Neuronal stem cell (in vitro differentiated cells): ENCODE data around the gene SLC7A11.

Experiments
- DNase-seq: peaks from one replicate; pipeline ENCODE4 v3.0.0-alpha.2; 2013; ENCODE audit warnings: low spot score
- H2AFZ ChIP-seq: one replicate; pipeline ENCODE4 v1.6.1; 2013; ENCODE audit warnings: mild to moderate bottlenecking, low read length, inconsistent platforms
- H2AK5ac ChIP-seq: 2 replicates; pipeline ENCODE4 v1.6.1; 2013; ENCODE audit warnings: low read depth, mild to moderate bottlenecking, inconsistent platforms, low read length, moderate library complexity, mixed read lengths
- H2BK120ac ChIP-seq: 2 replicates; pipeline ENCODE4 v1.6.1; 2013; ENCODE audit warnings: low read depth, mild to moderate bottlenecking, inconsistent platforms, low read length, moderate library complexity, mixed read lengths
- H2BK12ac ChIP-seq: one replicate; pipeline ENCODE4 v1.6.1; 2013; ENCODE audit warnings: low read length, inconsistent platforms
- H2BK15ac ChIP-seq: 2 replicates; pipeline ENCODE4 v1.6.1; 2013; ENCODE audit warnings: mild to moderate bottlenecking, low read length, inconsistent platforms, mixed read lengths
- H2BK5ac ChIP-seq: one replicate; pipeline ENCODE4 v1.6.1; 2013; ENCODE audit warnings: inconsistent platforms, mild to moderate bottlenecking, low read length, moderate library complexity
- H3K14ac ChIP-seq: one replicate; pipeline ENCODE4 v1.6.1; 2013; ENCODE audit warnings: low read length, inconsistent platforms
- H3K18ac ChIP-seq: 2 replicates; pipeline ENCODE4 v1.6.1; 2013; ENCODE audit warnings: low read length, inconsistent platforms
- H3K23ac ChIP-seq: 2 replicates; pipeline ENCODE4 v1.6.1; 2013; ENCODE audit warnings: low read depth, mild to moderate bottlenecking, mixed read lengths, low read length, inconsistent platforms; ENCODE audit not compliant: poor library complexity
- H3K27ac ChIP-seq: replicated peaks from 3 replicates; pipeline ENCODE4 v1.5.1; 2013; ENCODE audit warnings: low read length, inconsistent platforms
- H3K27me3 ChIP-seq, 3 experiments: 2 replicates each; pipeline ENCODE4 v1.6.1; 2013; ENCODE audit warnings: low read length in 3 of 3, mild to moderate bottlenecking in 2 of 3, inconsistent platforms in 1 of 3, low read depth in 1 of 3, mixed read lengths in 1 of 3, moderate library complexity in 1 of 3; ENCODE audit not compliant: control insufficient read depth in 3 of 3, insufficient read depth in 3 of 3
- H3K36me3 ChIP-seq, 2 donors: replicated peaks in 1 of 2; 2 replicates each; pipeline ENCODE4 v1.6.1; 2013; ENCODE audit warnings: low read length in 2 of 2; ENCODE audit not compliant: control insufficient read depth in 2 of 2, insufficient read depth in 2 of 2
- H3K4ac ChIP-seq: 2 replicates; pipeline ENCODE4 v1.6.1; 2013; ENCODE audit warnings: inconsistent platforms, mild to moderate bottlenecking, low read length, moderate library complexity
- H3K4me1 ChIP-seq, 2 donors: 1 replicate in 1 of 2; 2 replicates in 1 of 2; pipeline ENCODE4 v1.6.1; 2013; ENCODE audit warnings: low read length in 2 of 2, low read depth in 1 of 2; ENCODE audit not compliant: control insufficient read depth in 2 of 2, insufficient read depth in 1 of 2
- H3K4me2 ChIP-seq: one replicate; pipeline ENCODE4 v1.6.1; 2013; ENCODE audit warnings: mild to moderate bottlenecking, low read length, inconsistent platforms; ENCODE audit not compliant: insufficient read depth, poor library complexity, severe bottlenecking
- H3K4me3 ChIP-seq, 2 donors: 2 replicates each; pipeline ENCODE4 v1.5.1; 2013; ENCODE audit warnings: low read length in 2 of 2, mild to moderate bottlenecking in 2 of 2, inconsistent platforms in 1 of 2, moderate library complexity in 1 of 2
- H3K79me1 ChIP-seq: one replicate; pipeline ENCODE4 v1.6.1; 2013; ENCODE audit warnings: low read depth, mild to moderate bottlenecking, inconsistent platforms, low read length, moderate library complexity
- H3K9ac ChIP-seq: one replicate; pipeline ENCODE4 v1.6.1; 2013; ENCODE audit warnings: mild to moderate bottlenecking, low read depth, low read length, inconsistent platforms; ENCODE audit not compliant: poor library complexity
- H3K9me3 ChIP-seq, 2 donors: replicated peaks in 1 of 2; 2 replicates each; pipeline versions ENCODE3 to v1.6.1; 2013; ENCODE audit warnings: low read length in 2 of 2, mild to moderate bottlenecking in 2 of 2, inconsistent platforms in 1 of 2, low read depth in 1 of 2, mixed read lengths in 1 of 2, moderate library complexity in 1 of 2; ENCODE audit not compliant: control insufficient read depth in 2 of 2, insufficient read depth in 1 of 2
- H4K8ac ChIP-seq: one replicate; pipeline ENCODE4 v1.6.1; 2013; ENCODE audit warnings: low read depth, mild to moderate bottlenecking, inconsistent platforms, low read length, moderate library complexity
- H4K91ac ChIP-seq: one replicate; pipeline ENCODE4 v1.6.1; 2013; ENCODE audit warnings: low read length, low read depth, mild to moderate bottlenecking, inconsistent platforms; ENCODE audit not compliant: poor library complexity
- WGBS, 2 donors: extraction: QIAGEN DNeasy Blood & Tissue Kit; methylation state at CpG; one replicate each; pipeline ENCODE4 v1.1.7; 2013; ENCODE audit warnings: missing lambda C conversion rate in 2 of 2, mixed read lengths in 1 of 2; ENCODE audit not compliant: insufficient read length in 2 of 2, insufficient replicate concordance in 1 of 2; ENCODE audit errors: extremely low coverage in 2 of 2; 5-methylcytosine and 5-hydroxymethylcytosine counted together

SLC7A11 gene

DNA sequence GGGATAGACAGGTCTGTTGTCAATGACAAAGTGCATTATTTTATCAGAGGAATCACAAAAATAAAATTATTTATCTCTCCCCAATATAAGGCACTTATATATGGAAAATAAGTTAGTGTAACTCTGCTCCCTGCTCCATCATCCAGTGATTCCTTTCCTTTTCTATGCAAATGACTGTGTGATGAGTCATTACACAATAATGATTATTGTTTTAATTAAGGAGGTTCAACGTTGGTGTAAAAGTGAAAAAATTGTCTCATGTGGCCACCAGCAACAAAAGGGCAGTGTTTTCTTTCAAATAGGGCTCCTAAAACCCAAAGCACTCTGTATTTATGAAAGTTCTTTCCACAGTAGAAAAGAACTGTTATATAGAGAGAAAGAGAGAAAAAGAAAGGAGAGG, 16.7 kb downstream of the SLC7A11 start:
- peak overlapping the region; percentile 69 for H3K27ac ChIP-seq
- H2BK12ac ChIP-seq, result no peak overlapping the region
- no peak for DNase-seq
- no peak overlapping the region for H2AFZ ChIP-seq
- no peak overlapping the region for H2BK5ac ChIP-seq
- no peak overlapping the region for H3K4ac ChIP-seq
- H3K4me1 ChIP-seq, result peaks cover 9 to 26% of the 10 kb centered on the region in 2 donors
- H3K27me3 ChIP-seq, result no peaks in the 10 kb centered on the region
- H2BK15ac ChIP-seq, result no peak overlapping the region
- H3K14ac ChIP-seq, result no peak overlapping the region
- H3K36me3 ChIP-seq, result peaks cover 0 to 4% of the 10 kb centered on the region in 2 donors
- H3K4me3 ChIP-seq, result no peak overlapping the region
- H4K91ac ChIP-seq, result no peak overlapping the region
- no peak overlapping the region for H3K9ac ChIP-seq
- H3K9me3 ChIP-seq, result no peaks in the 10 kb centered on the region
- no peak overlapping the region for H3K23ac ChIP-seq
- H4K8ac ChIP-seq, result no peak overlapping the region
- H3K79me1 ChIP-seq, result no peaks in the 10 kb centered on the region
- H3K18ac ChIP-seq, result no peak overlapping the region
- no CpG with 5 or more reads among the region's 1 CpG for WGBS, 2 donors
- H3K4me2 ChIP-seq, result no peak overlapping the region
- no peak overlapping the region for H2AK5ac ChIP-seq
- H2BK120ac ChIP-seq, result no peak overlapping the region

DNA sequence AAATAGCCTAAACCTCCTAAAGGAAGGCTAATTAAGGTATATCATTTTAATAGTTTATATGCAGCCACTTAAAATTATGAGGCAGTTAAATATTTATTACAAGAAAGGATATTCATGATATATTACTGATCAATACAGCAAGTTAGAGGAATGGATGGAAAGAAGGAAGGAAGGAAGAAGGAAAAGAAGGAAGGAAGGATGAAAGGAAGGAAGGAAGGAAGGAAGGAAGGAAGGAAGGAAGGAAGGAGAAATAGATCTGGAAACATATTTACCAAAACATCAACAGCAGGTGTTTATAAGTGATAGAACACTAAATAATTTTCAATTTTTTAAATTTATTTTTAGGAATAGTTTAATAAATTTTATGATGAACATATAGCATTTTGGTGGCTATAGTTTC, 17.5 kb downstream of the SLC7A11 start:
- no peak overlapping the region for H3K18ac ChIP-seq
- no peaks in the 10 kb centered on the region for H3K9me3 ChIP-seq
- H4K91ac ChIP-seq, result no peak overlapping the region
- H3K27ac ChIP-seq, result no peak overlapping the region
- no peaks in the 10 kb centered on the region for H3K27me3 ChIP-seq
- H2BK15ac ChIP-seq, result no peak overlapping the region
- no peak overlapping the region for H3K23ac ChIP-seq
- no peaks in the 10 kb centered on the region for H3K36me3 ChIP-seq
- H3K4ac ChIP-seq, result no peak overlapping the region
- H4K8ac ChIP-seq, result no peak overlapping the region
- DNase-seq, result no peak
- no peak overlapping the region for H3K4me3 ChIP-seq
- no peak overlapping the region for H2AK5ac ChIP-seq
- H3K4me2 ChIP-seq, result no peak overlapping the region
- no peaks in the 10 kb centered on the region for H3K79me1 ChIP-seq
- H3K4me1 ChIP-seq, result peaks cover 9 to 26% of the 10 kb centered on the region in 2 donors
- H3K14ac ChIP-seq, result no peak overlapping the region
- H2BK12ac ChIP-seq, result no peak overlapping the region
- no peak overlapping the region for H3K9ac ChIP-seq
- no peak overlapping the region for H2AFZ ChIP-seq
- H2BK120ac ChIP-seq, result no peak overlapping the region
- no peak overlapping the region for H2BK5ac ChIP-seq

DNA sequence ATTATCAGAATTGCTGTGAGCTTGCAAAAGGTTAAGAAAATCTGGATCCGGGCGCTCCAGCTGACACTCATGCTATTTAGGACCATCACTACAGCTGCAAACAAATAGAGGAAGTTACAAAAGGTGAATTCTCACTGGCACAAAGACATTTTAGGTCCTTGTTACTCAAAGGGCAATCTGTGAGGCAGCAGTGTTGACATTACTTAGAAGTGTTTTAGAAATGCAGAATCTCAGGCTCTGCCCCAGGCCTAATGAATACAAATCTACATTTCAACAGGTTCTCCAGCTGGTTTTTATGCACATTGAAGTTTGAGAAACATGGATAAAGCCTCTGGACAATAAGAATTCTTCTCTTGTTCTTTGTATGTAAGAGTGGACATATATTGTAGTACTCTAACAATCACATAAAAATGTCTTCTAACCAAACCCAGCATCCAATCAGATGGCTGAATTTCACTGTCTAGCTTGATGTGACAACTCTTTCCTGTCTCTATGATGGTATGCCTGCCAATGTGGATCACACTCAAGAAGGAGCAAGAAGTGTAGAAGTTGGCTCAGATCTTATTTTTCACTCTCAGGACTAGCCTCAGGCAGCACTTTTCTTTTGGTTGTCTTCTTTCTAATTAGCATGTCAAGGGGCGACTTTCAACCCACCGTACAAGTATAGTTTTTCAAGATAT, 18.8 kb downstream of the SLC7A11 start:
- no peaks in the 10 kb centered on the region for H3K9me3 ChIP-seq
- H3K18ac ChIP-seq, result no peak overlapping the region
- H3K27me3 ChIP-seq, result no peaks in the 10 kb centered on the region
- peaks cover 9 to 26% of the 10 kb centered on the region in 2 donors for H3K4me1 ChIP-seq
- H3K79me1 ChIP-seq, result no peaks in the 10 kb centered on the region
- peaks cover 0 to 2% of the 10 kb centered on the region in 2 donors for H3K36me3 ChIP-seq
- H2BK15ac ChIP-seq, result no peak overlapping the region
- DNase-seq, result peak; percentile 58
- H3K23ac ChIP-seq, result no peak overlapping the region
- no peak overlapping the region for H3K4ac ChIP-seq
- no peak overlapping the region for H2AK5ac ChIP-seq
- no peak overlapping the region for H2BK12ac ChIP-seq
- H3K9ac ChIP-seq, result no peak overlapping the region
- H2AFZ ChIP-seq, result peak overlapping the region; percentile 9
- no peak overlapping the region for H2BK5ac ChIP-seq
- peak overlapping the region; percentile 87 for H3K27ac ChIP-seq
- H3K14ac ChIP-seq, result no peak overlapping the region
- no peak overlapping the region for H4K91ac ChIP-seq
- H2BK120ac ChIP-seq, result no peak overlapping the region
- no peak overlapping the region for H3K4me3 ChIP-seq
- H3K4me2 ChIP-seq, result no peak overlapping the region
- no CpG with 5 or more reads among the region's 4 CpGs for WGBS, 2 donors
- no peak overlapping the region for H4K8ac ChIP-seq

DNA sequence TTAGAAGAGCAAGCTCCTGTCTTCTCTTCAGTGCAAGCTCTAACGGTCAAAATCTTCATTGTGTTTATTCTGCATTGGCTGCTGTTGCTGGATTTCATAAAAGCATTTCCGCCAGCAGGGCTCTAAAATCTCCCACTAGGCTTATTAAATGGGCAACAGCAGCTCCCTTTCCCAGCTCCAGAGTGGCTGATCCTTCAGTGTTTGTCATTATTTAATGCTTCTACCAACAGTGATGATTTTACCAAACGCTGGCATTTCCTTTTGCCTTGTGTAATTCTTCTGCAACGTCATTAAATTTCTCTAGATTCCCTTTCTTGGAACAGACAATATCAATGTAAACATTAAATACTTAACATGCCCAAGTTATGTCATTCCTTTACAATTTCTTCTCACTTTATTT, 20.1 kb downstream of the SLC7A11 start:
- Histone ChIP-seq H2BK12ac (no peak overlapping the region), H2AFZ (peak overlapping the region; percentile 78), H2AK5ac (no peak overlapping the region), H4K91ac (no peak overlapping the region), H3K4me3 (no peak overlapping the region), H3K27me3 (no peaks in the 10 kb centered on the region), H3K14ac (no peak overlapping the region), H3K9ac (no peak overlapping the region), H2BK15ac (no peak overlapping the region), H4K8ac (no peak overlapping the region), H3K4ac (no peak overlapping the region), H2BK5ac (no peak overlapping the region), H3K36me3 (peaks cover 0 to 2% of the 10 kb centered on the region in 2 donors), H3K4me2 (no peak overlapping the region), H3K9me3 (no peaks in the 10 kb centered on the region), H2BK120ac (no peak overlapping the region), H3K79me1 (no peaks in the 10 kb centered on the region), H3K18ac (no peak overlapping the region), H3K23ac (no peak overlapping the region), H3K27ac (peak overlapping the region; percentile 79), H3K4me1 (peaks cover 11 to 33% of the 10 kb centered on the region in 2 donors)
- no CpG with 5 or more reads among the region's 4 CpGs for WGBS, 2 donors
- DNase-seq, result no peak
